Kasumi-1 (cell line): ENCODE measurements around the gene XXYLT1.
"Not testable (repeated sequence)": the region's sequence is repeated elsewhere in the genome, so short reads cannot be mapped to it uniquely, and the experiment has no call there.

Experiments
- DNase-seq, 2 experiments: peaks; one replicate each; lab custom pipeline; 2025; lab: John Stamatoyannopoulos, UW

The XXYLT1 gene

GRCh38 chr3:195270817-195271409, at the start of gene XXYLT1:
Gene XXYLT1 (minus strand): TSS chr3:195271159. CDS start chr3:195271058, 101 bp downstream.
- peak; percentile 73 to 77 for DNase-seq

- no peak for DNase-seq
Measured at GRCh38 chr3:195319060-195319459, 48.1 kb upstream of the XXYLT1 start.

GRCh38 chr3:195312714-195313113, 41.8 kb upstream of the XXYLT1 start:
- DNase-seq, result no peak

- no peak for DNase-seq
Measured at GRCh38 chr3:195307711-195308110, 36.8 kb upstream of the XXYLT1 start.

- no peak for DNase-seq
Measured at GRCh38 chr3:195306369-195306768, 35.4 kb upstream of the XXYLT1 start.

- no peak for DNase-seq
Measured at GRCh38 chr3:195302431-195302830, 31.5 kb upstream of the XXYLT1 start.

GRCh38 chr3:195297446-195297845, 26.5 kb upstream of the XXYLT1 start:
- no peak for DNase-seq

- no peak for DNase-seq
Measured at GRCh38 chr3:195296662-195297061, 25.7 kb upstream of the XXYLT1 start.

GRCh38 chr3:195291121-195291520, 20.2 kb upstream of the XXYLT1 start:
- DNase-seq, result no peak

- not testable (repeated sequence) for DNase-seq
Measured at GRCh38 chr3:195290643-195291042, 19.7 kb upstream of the XXYLT1 start.

- no peak for DNase-seq
Measured at GRCh38 chr3:195286115-195286872, 15.3 kb upstream of the XXYLT1 start.

GRCh38 chr3:195285372-195285771, 14.4 kb upstream of the XXYLT1 start:
- DNase-seq, result no peak

GRCh38 chr3:195284842-195285241, 13.9 kb upstream of the XXYLT1 start:
- no peak for DNase-seq

- DNase-seq, result no peak
Measured at GRCh38 chr3:195282961-195283360, 12.0 kb upstream of the XXYLT1 start.

- DNase-seq, result no peak
Measured at GRCh38 chr3:195274259-195274966, 3.5 kb upstream of the XXYLT1 start.

- peak; percentile 87 to 90 for DNase-seq
Measured at GRCh38 chr3:195271410-195272243, 668 bp upstream of the XXYLT1 start.

- DNase-seq, result peak; percentile 61 to 67
Measured at GRCh38 chr3:195270079-195270816, 711 bp downstream of the XXYLT1 start.

- peak; percentile 15 to 25 for DNase-seq
Measured at GRCh38 chr3:195269375-195270078, 1.4 kb downstream of the XXYLT1 start.

- no peak for DNase-seq
Measured at GRCh38 chr3:195268576-195269309, 2.2 kb downstream of the XXYLT1 start.

- DNase-seq, result no peak
Measured at GRCh38 chr3:195267096-195267495, 3.9 kb downstream of the XXYLT1 start.
